DND-41 (cell line): ENCODE data around the gene LMO4.

ENCODE experiments used
- ATAC-seq: fragments of 200-7000 bp; cut with Tn5 transposase; 3 replicates; pipeline ENCODE4 v1.9.1; 2021; ENCODE audit warnings: low read depth; ENCODE audit not compliant: insufficient read depth
- DNase-seq: peaks from one replicate; pipeline ENCODE4 v3.0.0-alpha.2; 2020
- H2AFZ ChIP-seq: 2 replicates; pipeline ENCODE4 v1.6.0; 2012; ENCODE audit warnings: low read depth, low read length
- H3K27ac ChIP-seq: 2 replicates; pipeline ENCODE4 v1.5.1; 2012; ENCODE audit warnings: low read length, inconsistent platforms
- H3K27me3 ChIP-seq: fragments of 200-600 bp; sonication (generic); 2 replicates; pipeline ENCODE4 v1.6.0; 2012; ENCODE audit warnings: low read length, mild to moderate bottlenecking, inconsistent platforms; ENCODE audit not compliant: insufficient read depth, poor library complexity
- H3K36me3 ChIP-seq: 2 replicates; pipeline ENCODE4 v1.5.1; 2012; ENCODE audit warnings: low read length, inconsistent platforms; ENCODE audit not compliant: insufficient read depth
- H3K4me1 ChIP-seq: 2 replicates; pipeline ENCODE4 v1.5.1; 2012; ENCODE audit warnings: mild to moderate bottlenecking, low read length; ENCODE audit not compliant: insufficient read depth
- H3K4me2 ChIP-seq: 2 replicates; pipeline ENCODE4 v1.6.0; 2012; ENCODE audit warnings: mild to moderate bottlenecking, moderate library complexity, low read length, inconsistent platforms; ENCODE audit not compliant: insufficient read depth
- H3K4me3 ChIP-seq, 2 experiments: fragments of 200-600 bp in 1 of 2; shearing (Covaris generic) in 1 of 2; 2 replicates each; pipeline ENCODE4 v1.5.1; 2012 to 2016; ENCODE audit warnings: inconsistent platforms in 2 of 2, low read length in 2 of 2, mild to moderate bottlenecking in 2 of 2, low read depth in 1 of 2, moderate library complexity in 1 of 2
- H3K79me2 ChIP-seq: 2 replicates; pipeline ENCODE4 v1.6.0; 2012; ENCODE audit warnings: low read length, inconsistent platforms; ENCODE audit not compliant: insufficient read depth
- H3K9ac ChIP-seq: 2 replicates; pipeline ENCODE4 v1.6.0; 2012; ENCODE audit warnings: low read depth, mild to moderate bottlenecking, inconsistent platforms, low read length, moderate library complexity
- H3K9me3 ChIP-seq: 2 replicates; pipeline ENCODE4 v1.5.1; 2012; ENCODE audit warnings: low read length, moderate library complexity, mild to moderate bottlenecking, inconsistent platforms; ENCODE audit not compliant: insufficient read depth, severe bottlenecking
- H4K20me1 ChIP-seq: 2 replicates; pipeline ENCODE4 v1.6.0; 2012; ENCODE audit warnings: low read length; ENCODE audit not compliant: insufficient read depth
- EZH2 ChIP-seq: IDR thresholded peaks from 3 replicates; pipeline ENCODE4 v1.6.1; 2012; ENCODE audit warnings: borderline replicate concordance, low read depth, mild to moderate bottlenecking, moderate library complexity, low read length, inconsistent platforms; ENCODE audit not compliant: severe bottlenecking
- TF ChIP-seq, protein P1 (sequence below): IDR thresholded peaks from 2 replicates; pipeline ENCODE4 v1.5.1; 2012; ENCODE audit warnings: borderline replicate concordance, low read length, moderate library complexity, mild to moderate bottlenecking; ENCODE audit not compliant: poor library complexity, severe bottlenecking; ENCODE audit errors: extremely low read depth

Gene LMO4

DNA sequence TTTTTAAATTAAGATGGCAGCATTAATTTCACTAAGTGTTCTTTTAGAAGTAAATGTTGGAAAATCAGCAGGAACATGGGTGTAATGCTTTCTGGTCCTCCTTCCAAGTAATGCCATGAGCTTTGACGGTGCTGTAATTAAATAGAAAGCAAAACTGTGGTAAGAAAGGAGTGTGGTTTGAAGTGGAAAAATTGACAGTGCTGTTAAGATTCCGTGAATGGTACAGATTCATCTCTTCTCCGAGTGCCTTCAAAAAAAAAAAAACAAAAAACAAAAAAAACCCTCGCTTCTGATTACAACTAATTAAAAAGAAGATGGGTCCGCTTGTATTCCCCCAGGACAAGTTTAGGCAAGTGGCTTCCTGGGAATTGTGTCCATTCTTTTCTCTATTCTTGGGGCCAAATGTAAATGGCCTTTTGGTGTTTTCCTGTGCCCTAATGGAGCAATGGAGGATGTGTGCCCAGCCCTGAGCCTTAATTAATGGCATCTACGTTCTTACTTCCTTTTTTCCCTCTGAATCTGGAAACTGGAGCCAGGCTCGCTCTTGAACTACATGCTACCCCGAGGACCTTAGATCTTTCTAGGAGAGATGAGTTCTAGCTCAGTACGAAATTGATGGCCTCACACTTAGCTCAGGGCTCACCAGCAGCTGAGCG is 5.1 kb downstream of the LMO4 start:
- Histone ChIP-seq H3K9me3 (no peaks in the 10 kb centered on the region), H3K9ac (no peak overlapping the region), H3K4me2 (0 out of 2 replicates have a peak overlapping the region, but pooled peaks have one; percentile 9), H3K4me1 (peaks cover 30% of the 10 kb centered on the region), H2AFZ (no peak overlapping the region), H4K20me1 (peaks cover 30% of the 10 kb centered on the region), H3K79me2 (peaks cover 36% of the 10 kb centered on the region), H3K27me3 (peaks cover 19% of the 10 kb centered on the region), H3K27ac (no peak overlapping the region), H3K36me3 (peaks cover 20% of the 10 kb centered on the region), H3K4me3 (no peak overlapping the region)
- DNase-seq: no peak
- no peak for ATAC-seq
- no peak for TF ChIP-seq EZH2
- TF ChIP-seq, protein P1, sequence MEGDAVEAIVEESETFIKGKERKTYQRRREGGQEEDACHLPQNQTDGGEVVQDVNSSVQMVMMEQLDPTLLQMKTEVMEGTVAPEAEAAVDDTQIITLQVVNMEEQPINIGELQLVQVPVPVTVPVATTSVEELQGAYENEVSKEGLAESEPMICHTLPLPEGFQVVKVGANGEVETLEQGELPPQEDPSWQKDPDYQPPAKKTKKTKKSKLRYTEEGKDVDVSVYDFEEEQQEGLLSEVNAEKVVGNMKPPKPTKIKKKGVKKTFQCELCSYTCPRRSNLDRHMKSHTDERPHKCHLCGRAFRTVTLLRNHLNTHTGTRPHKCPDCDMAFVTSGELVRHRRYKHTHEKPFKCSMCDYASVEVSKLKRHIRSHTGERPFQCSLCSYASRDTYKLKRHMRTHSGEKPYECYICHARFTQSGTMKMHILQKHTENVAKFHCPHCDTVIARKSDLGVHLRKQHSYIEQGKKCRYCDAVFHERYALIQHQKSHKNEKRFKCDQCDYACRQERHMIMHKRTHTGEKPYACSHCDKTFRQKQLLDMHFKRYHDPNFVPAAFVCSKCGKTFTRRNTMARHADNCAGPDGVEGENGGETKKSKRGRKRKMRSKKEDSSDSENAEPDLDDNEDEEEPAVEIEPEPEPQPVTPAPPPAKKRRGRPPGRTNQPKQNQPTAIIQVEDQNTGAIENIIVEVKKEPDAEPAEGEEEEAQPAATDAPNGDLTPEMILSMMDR: no peak

DNA sequence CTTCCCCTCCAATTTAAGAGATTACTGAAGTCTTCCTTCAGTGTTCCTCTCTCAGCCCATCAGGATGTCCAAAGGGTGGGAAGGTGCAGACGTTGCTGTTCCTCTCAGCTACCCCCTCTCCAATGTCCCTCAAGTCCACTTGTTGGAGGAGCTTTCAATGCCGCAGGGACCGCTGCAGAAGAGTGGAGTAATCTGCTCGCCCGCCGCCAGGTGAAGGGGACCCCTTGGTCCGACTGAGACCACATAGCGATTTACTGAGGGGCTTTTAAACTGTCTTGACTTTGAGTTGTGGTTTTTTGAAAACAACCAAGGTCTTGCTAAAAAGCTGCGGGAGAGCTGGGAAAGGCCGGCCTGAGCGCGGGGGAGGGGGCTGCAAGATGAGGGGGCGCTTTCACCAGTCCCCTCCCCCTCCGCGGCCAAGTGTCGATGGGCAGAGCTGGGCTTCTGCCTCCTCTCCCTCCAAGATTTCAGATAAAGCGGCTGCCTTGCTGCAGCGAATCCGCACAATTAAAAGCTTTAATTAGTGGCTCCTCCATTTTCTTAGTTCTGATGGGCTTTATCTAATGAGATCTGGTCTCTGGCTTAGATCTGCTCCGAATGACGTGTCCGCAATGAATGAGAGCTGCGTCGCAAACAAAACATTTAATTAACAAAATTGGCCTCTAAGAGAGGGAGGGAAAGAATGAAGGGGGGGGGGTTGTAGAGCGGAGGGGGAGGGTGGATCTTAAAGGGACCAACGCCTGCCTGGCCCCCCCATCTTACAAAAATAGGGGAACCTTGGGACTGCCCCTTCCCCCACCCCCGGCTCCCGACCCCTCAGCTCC is 5.9 kb downstream of the LMO4 start:
- peaks cover 21% of the 10 kb centered on the region for H3K36me3 ChIP-seq
- H3K4me1 ChIP-seq: peaks cover 28% of the 10 kb centered on the region
- ATAC-seq (no peak), DNase-seq (no peak)
- H3K27ac ChIP-seq: no peak overlapping the region
- no peaks in the 10 kb centered on the region for H3K9me3 ChIP-seq
- no peak overlapping the region for H3K4me3 ChIP-seq
- H2AFZ ChIP-seq: no peak overlapping the region
- H4K20me1 ChIP-seq: peaks cover 30% of the 10 kb centered on the region
- H3K79me2 ChIP-seq: peaks cover 33% of the 10 kb centered on the region
- H3K9ac ChIP-seq: no peak overlapping the region
- H3K4me2 ChIP-seq: no peak overlapping the region
- no peak for TF ChIP-seq EZH2
- TF ChIP-seq, protein P1: no peak
- peaks cover 12% of the 10 kb centered on the region for H3K27me3 ChIP-seq

DNA sequence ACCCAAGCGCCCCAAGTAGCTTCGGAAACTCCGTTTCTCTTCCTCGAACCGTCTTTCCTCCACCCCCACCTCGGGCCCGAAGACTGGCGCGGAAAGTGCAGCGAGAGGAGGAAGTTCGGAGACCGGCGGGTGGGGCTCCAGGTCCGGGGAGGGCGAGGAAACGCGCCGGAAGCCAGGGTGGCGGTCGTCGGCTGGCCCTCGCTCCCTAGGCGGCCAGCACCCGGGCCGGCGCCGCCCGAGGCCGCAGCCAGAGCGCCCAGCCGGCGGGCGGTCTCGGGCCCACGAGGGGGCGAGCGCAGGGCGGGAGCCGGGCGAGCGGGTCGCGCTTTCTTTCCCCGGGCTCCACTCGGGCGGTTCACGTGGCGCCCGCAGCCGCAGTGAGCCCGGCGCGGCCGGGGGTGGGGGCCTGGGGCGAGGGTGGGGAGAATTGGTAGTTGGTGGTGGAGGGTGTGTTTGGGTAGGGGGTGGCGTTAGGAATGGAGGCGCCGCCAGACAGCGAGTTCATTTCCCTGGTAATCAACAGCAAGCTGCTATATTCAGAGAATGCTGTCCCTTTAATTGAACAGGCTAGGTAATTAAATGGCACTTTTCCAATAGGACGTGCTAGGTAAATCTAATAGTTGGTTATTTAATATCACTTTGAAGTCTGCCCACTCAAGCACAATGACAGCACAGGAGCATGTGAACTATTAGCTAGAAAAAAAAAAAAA is 6.7 kb downstream of the LMO4 start:
- Histone ChIP-seq H3K27ac (no peak overlapping the region), H2AFZ (no peak overlapping the region), H3K9ac (no peak overlapping the region), H3K36me3 (peaks cover 29% of the 10 kb centered on the region), H3K4me3 (no peak overlapping the region), H4K20me1 (peaks cover 30% of the 10 kb centered on the region), H3K9me3 (no peaks in the 10 kb centered on the region), H3K4me2 (no peak overlapping the region), H3K4me1 (peaks cover 20% of the 10 kb centered on the region), H3K27me3 (peaks cover 9% of the 10 kb centered on the region), H3K79me2 (peaks cover 26% of the 10 kb centered on the region)
- no peak for DNase-seq
- TF ChIP-seq, protein P1: no peak
- no peak for TF ChIP-seq EZH2
- ATAC-seq: no peak
